Activated CD4-positive, alpha-beta T cell treated with anti-CD3 and anti-CD28 coated beads for 1 hour (primary cell): Measurements from ENCODE around the gene OTUD3.
"Not testable (repeated sequence)": the region's sequence is repeated elsewhere in the genome, so short reads cannot be mapped to it uniquely, and the experiment has no call there.

Source experiments
- DNase-seq: peaks from one replicate; pipeline ENCODE4 v3.0.0-alpha.2; 2020

The OTUD3 gene, protein sequence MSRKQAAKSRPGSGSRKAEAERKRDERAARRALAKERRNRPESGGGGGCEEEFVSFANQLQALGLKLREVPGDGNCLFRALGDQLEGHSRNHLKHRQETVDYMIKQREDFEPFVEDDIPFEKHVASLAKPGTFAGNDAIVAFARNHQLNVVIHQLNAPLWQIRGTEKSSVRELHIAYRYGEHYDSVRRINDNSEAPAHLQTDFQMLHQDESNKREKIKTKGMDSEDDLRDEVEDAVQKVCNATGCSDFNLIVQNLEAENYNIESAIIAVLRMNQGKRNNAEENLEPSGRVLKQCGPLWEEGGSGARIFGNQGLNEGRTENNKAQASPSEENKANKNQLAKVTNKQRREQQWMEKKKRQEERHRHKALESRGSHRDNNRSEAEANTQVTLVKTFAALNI

DNA sequence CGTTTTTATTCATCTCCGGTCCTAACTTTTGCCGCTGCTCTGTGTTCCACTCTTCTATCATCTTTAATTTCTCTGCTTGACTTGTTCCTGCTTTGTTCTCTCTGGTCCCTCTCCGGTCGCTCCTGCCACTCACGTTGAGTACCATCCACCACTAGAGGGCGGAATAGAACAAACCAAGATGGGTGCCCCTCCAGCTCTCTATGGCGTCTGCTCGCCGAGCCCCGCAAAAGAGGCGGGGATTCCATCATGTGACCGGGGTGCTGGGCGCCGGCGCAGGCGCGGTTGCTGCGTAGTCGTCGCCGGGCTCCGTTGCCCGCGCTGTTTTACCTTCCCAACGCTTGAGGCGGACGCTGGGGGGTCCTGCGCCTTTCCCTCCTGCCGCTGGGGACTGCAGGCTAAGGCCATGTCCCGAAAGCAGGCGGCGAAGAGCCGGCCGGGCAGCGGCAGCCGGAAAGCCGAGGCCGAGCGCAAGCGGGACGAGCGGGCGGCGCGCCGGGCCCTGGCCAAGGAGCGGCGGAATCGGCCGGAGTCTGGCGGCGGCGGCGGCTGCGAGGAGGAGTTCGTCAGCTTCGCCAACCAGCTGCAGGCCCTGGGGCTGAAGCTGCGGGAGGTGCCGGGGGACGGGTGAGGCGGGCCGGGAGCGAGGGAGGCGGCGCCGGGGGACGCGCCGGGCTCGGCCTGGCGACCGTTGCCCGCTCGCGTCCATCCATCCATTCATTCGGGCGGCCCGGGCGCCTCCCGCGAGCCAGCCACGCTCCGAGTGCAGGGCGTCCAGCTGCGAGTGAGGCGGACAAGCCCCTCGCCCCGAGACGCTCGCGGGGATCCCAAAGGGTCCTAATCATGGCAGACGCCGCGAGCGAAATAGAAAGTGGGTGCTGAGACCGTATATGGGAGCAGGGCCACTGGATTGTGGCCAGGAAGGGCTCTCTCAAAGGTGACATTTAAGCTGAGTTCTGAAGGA, at the start of gene OTUD3:
Gene OTUD3 (plus strand): TSS at position 285 of the 961 bp plus-strand sequence. CDS start 119 bp downstream, at position 404.
- DNase-seq: peak; percentile 92

DNA sequence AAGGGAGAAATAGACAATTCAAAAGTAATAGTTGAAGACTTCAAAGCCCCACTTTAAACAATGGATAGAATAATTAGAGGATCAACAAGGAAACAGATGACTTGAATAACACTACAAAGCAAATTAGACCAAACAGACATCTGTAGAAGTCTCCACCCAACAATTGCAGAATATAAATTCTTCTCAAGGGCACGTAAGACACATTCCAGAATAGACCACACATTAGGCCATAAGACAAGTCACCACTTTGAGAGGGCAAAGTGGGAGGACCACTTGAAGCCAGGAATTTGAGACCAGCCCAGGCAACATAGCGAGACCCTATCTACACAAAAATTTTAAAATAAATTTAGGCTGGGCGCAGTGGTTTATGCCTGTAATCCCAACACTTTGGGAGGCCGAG, 46.6 kb upstream of the OTUD3 start:
- DNase-seq: no peak

DNA sequence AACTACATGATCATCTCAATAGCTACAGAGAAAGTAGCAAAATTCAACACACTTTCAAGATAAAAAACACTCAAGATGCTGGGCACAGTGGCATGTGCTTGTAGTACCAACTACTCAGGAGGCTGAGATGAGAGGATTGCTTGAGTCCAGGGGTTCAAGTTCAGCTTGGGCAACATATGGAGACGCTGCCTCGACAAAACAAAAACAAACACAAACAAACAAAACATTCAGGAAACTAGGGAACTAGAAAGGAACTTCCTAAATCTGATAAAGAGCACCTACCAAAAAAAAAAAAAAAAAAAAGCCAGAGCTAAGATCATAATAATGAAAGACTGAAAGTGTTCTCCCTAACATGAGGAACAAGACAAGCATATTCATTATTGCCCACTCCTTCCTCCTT, 44.3 kb upstream of the OTUD3 start:
- no peak for DNase-seq

DNA sequence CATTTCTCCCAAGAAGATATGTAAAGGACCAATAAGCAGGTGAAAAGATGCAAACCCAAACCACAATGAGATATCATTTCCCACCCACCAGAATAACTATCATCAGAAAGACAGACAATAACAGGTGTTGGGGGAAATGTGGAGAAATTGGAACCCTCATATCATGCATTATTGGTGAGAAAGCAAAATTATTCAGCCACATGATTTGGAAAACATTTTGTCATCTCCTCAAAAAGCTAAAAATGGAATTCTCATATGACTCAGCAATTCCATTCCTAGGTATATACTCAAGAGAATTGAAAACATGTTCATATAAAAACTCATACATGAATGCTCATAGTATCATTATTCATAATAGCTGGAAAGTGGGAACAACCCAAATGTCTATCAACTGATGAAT, 42.0 kb upstream of the OTUD3 start:
- DNase-seq: no peak

DNA sequence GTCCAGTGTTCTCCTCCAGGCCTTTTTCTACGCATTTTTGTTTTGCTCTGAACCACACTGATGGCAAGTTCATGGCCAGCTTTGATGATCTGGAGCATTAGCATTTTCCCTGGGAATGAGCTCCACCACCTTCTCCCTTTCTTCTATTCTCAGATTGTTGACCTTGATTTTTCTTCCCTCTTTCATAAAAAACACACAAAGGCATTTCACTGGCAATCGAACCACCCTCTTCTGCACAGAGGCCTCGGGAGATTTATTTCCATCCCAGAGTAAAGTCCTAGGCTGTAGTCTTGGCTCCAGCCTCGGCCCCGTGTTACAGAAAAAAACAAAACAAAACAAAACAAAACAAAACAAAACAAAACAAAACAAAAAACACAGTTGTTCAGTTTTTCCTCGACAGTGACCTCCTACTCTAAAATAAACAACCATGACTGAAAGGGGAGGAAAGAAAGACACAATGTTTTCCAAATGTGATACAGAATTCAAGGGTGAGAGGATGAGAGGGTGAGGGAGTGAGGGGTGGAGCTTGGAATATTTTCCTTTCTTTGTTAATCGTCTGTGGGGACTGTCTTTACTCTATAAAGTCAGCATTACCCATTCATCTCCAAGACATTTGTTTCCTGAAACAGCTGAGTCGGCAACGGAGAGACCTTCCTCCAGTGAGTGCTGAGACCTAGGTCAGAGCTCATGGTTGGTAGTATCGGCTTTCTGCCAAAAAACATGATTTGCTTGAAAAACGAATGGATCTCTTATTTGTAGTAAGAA, 37.3 kb upstream of the OTUD3 start:
- no peak for DNase-seq

DNA sequence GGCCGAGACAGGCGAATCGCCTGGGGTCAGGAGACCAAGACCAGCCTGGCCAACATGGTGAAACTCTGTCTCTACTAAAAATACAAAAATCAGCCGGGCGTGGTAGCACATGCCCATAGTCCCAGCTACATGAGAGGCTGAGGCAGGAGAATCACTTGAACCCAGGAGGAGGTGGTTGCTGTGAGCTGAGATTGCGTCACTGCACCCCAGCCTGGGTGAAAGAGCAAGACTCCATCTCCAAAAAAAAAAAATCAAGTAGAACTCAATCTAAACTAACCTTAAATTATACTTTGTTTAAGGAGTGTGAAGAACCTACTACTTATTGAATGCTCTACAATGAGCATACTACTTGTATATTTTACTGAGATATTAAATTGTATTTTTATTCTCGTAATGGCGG, 36.6 kb upstream of the OTUD3 start:
- DNase-seq: no peak

DNA sequence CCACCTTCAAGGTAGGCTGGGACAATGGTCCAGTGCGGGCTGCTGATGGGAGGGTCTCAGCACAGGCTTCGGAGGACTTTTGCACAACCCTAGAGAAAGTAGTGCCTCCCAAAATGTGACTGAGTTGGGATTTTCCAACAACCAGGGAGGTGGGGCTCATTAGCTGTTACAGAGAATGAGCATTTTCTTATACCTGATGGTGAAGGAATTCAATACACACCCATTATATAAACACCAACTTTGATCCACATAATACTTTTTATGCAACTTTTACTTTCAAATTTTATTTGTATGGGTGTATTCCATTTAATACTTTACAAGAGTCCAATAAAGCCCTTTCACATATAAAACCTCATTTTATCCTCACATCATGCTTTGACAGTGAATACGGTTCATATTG, 35.9 kb upstream of the OTUD3 start:
- no peak for DNase-seq

DNA sequence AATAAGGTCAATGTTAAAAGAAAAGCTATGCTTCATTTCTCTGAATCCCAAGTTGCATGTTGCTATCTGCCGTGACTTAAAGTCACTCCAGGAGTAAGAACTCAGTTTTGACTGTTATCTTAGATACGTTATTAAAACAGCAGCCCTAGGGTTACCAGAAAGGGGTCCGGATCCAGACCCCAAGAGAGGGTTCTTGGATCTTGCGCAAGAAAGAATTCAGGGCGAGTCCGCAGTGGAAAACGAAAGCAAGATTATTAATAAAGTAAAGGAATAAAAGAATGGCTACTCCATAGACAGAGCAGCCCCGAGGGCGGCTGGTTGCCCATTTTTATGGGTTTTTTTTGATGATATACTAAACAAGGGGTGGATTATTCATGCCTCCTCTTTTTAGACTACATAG, 34.9 kb upstream of the OTUD3 start:
- not testable (repeated sequence) for DNase-seq

DNA sequence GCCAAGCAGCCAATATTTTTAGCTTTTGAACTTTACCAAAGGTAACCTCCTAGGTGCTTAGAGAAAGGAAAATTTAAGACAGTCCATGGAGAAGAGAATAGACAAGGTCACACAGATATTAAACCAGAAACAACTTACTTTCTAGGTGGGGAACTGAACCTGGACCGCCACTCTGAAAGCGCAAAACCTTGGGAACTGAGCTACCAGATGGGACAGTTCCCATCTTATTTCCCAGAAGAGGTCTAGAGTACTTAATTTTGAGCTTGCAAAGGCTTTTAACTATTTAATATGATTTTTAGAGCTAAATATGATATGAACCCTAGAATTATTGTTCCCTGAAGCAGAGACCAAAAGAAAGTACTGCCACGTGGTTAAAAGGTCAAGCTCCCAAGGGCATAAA, 32.9 kb upstream of the OTUD3 start:
- not testable (repeated sequence) for DNase-seq

DNA sequence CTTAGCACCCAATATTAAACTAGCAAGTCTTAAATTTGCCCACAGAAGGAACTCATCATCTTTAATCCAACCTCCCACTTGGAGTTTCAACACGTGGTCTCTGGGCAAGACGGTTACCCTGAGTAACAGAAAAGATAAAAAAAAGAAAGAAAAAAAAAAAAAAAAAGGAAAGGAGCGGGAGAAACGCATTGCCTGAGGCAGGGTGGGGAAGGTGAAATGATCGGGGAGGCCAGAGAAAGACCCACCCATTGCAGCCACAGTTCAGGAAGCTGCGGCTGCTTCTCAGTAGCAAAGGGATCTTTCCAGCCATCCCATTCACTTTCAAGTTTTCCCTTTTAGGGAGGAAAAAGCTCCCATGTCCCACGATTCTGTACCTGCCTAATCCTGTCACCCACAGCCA, 32.0 kb upstream of the OTUD3 start:
- no peak for DNase-seq

DNA sequence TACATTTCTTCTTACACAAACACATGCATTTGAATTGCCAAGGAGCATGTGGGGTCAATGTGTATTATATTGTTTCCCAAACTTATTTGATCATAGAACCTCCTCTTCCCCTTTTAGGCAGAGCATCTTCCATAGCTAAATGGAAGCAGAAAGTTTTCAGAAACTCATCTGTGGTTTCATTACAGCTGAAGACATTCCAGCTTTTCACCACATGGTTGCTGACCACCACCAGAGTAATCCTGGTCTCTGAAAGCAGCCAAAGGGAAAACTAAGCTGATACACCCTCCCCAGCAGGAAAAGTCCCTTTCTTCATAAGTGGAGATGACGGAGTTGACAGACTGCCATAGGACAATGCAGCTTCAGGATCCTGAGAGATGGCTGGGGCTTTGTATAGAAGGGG, 30.2 kb upstream of the OTUD3 start:
- no peak for DNase-seq

DNA sequence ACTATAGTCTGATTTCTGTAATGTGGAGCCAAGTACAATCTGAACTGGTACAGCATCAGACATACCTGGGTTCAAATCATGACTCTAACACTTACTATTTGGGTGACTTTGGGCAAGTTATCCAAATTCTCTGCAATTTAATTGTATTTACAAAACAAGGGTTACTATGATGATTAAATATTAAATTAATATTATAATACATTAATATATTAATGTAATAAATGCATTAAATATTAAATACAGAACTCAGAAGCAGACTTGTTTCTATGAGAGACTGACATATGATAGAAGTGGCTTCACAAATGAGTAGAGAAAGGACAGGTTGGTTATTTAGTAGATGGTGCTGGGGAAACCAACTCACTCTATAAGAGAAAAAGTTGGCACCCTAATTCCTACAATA, 27.3 kb upstream of the OTUD3 start:
- DNase-seq: no peak

DNA sequence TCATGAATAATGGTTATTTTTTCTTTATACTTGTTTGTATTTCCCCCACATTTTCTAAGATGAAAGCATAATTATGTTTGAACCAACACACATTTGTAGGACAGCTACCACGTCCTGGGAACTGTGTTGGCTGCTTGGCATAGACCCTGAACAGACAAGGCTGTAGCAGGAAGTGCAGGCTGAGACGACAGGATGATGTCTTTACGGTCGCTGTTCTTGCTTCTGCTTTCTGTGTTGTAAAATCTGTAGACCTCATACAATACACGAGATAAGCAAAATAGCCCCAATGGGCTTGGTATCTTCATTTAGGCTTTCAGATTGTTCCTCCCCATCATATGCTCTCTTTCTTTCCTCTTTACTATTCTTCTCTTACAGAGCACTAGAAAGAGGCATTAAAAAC, 23.3 kb upstream of the OTUD3 start:
- no peak for DNase-seq

DNA sequence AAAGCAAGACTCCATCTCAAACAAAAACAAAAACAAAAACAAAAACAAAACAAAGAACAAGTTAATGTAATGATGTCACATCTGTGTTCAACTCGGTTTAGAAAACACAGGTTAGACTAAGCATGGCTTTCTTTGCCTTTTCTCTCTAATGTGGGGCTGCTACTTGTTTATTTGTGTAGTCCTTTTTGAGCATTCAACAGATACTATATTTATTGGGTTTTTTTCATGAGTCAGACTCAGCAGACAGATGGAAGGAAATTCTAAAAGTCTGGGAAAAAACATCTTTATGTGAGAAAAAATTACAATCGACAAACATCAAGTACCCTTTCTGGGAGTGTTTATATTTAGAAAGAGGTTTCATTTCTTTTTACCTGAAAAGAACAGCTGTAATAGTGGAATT, 22.3 kb upstream of the OTUD3 start:
- no peak for DNase-seq

DNA sequence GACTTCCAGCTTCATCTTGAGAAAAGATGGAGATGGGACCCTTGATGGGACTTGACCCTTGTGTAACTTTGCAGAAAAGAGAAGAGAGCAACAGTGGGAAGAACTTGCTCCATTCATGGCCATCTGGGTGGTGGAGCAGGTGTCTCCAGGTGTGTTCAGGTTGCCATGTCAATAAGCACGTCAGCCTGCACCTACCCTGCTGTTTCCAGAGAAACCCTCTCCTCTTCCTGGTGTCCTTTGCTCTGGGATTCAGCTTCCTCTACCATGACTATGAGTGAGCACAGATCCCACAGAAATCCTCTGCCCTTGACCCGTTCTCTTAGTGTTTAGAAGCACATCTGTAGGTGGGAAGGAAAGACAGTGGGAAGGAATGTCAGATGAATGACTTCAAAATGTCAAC, 21.8 kb upstream of the OTUD3 start:
- DNase-seq: no peak

DNA sequence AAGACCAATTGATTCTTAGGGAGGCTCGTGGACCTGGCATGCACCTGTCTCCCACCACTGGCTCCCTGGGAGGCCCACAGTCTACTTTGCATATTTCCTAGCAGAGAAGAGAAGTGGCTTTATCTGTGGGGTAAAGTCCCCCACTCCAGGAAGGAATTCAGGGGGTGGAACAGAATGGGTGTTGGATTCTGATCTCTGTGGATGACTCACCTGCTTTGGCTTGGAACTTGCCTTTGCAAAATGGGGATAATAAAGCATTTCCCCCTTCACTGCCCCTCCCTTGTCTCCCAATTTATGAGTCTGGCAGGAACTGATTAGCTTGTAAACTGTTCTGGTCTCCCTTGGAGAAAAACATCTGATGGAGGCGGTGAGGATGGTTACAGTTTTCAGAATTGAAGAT, 21.2 kb upstream of the OTUD3 start:
- DNase-seq: no peak

DNA sequence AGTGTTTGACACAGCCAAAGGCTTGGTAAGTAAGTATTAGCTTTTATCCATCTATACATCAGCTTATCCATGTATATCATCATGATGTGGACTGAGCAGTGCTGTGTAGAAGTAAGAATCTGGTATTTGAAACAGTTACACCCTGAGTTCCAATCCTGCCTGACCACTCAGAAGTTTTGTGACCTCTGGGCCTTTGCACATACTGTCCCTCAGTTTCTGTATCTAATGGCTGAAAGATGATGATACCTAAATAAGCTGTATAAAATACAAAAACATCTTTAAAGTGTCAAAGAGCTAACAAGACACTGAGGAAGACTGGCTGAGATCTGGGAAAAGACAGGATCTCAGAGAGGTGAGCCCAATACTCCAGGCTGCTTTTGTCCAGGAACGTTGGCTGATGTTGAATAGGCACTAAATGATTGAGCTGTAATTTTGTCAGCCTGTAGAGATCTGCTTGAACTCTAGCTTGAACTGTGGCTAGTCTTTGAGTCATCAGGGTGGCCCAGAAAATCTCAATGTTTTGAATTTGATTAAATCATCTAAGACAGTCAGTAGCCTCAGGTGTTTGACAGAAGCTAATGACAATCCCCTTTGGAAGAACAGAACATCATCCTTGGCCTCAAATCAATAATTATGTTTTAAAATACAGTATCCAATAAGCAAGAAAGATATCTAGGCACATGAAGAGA, 20.2 kb upstream of the OTUD3 start:
- no peak for DNase-seq

DNA sequence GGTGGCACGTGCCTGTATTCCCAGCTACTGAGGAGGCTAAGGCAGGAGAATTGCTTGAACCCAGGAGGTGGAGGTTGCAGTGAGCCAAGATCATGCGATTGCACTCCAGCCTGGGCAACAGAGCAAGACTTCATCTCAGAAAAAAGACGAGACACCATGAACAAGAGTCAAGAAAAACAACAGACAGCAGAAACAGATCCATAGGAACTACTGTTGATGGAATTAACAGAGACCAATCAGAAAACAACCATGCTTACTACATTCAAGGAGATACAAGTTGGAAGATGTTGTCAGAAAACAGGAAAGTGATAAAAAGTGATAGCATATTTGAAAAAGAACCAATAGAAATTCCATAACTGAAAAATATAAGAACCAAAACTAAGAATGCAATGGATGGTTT, 19.3 kb upstream of the OTUD3 start:
- no peak for DNase-seq

DNA sequence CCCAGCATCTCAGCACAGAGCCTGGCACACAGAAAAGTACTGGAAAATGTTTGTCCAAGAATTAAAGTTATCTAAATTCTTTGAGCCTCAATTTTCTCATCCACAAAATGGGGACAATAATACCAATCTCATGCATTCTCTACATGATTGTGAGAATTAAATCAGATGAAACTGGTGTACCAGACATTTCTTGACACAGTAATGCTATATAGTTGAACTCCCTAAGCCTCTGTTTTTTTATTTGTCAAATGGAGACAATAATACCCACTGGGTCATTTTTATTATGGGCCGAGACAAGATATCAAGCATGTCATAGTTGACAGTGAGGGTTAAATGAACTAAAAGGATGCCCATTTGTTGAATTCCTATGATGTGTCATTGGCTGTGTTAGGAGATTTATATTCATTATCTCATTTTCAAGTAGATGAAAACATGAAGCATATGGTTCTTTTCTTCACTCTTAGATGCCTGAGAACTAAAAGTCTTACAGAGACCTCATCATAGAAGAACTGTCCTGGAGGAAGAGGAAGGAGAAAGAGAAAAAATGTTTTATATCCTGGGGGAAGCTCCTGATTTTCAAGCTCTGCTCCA, 17.5 kb upstream of the OTUD3 start:
- DNase-seq: no peak

DNA sequence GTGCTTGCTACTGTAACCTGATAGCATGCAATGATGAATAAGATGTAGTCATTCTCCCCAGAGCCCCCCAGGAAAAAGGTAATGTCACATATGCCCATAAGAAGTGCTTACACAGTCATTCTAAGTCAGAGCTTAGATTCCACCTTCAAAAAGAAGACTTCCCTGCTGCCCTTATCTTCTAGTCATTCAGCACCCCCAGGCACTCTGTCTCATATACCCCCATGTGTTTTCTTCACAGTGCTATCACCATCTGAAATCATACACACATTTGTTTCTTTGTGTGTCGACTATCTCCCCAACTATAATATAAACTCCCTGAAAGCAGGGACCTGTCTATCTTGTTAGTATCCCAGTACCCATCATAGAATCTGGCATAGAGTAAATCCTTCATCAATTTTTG, 16.2 kb upstream of the OTUD3 start:
- DNase-seq: no peak

DNA sequence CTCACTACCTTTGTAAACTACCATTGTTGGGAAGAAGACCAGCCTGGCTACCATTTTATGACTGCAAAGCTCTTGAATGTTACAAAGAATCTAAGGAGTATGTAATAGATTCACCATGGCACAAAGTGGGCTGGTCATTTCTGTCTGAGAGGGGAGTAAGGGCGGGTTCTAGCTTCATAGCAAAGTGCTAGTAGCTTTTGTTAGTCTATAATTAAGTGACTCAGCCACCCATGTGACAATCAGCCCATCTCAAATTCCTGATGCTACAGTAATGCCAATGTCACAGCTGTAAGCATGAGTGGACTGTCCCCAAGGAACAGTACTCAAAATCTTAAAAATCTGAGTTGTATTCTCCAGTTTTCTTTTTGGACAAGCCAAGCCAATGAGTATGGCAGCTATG, 15.4 kb upstream of the OTUD3 start:
- no peak for DNase-seq

DNA sequence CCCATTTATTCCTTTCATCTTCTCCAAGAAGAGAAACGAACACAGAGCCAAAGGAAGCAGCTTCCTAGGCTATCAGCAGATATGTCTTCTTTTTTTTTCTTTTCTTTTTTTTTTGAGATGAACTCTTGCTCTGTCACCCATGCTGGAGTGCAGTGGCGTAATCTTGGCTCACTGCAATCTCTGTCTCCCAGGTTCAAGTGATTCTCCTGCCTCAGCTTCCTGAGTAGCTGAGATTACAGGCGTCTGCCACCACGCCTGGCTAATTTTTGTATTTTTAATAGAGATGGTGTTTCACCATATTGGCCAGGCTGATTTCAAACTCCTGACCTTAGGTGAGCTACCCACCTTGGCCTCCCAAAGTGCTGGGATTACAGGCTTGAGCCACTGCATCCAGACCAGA, 13.6 kb upstream of the OTUD3 start:
- not testable (repeated sequence) for DNase-seq
